NCI-H526 treated with DMSO at 0.1 percent for 48 hours (cell line): Measurements from ENCODE around the gene SYK.
A peak's percentile ranks its signal among the peaks of the same experiment; 100 is the strongest.
"Not testable (repeated sequence)": the region's sequence is repeated elsewhere in the genome, so short reads cannot be mapped to it uniquely, and the experiment has no call there.

Experiments used
- DNase-seq: peaks from one replicate; lab custom pipeline; 2025; lab: John Stamatoyannopoulos, UW

Gene SYK

GRCh38 chr9:90795871-90796317 is 5.7 kb upstream of the SYK start:
- DNase-seq, result no peak

GRCh38 chr9:90799271-90799852 is 2.3 kb upstream of the SYK start:
- no peak for DNase-seq

- peak; percentile 32 for DNase-seq
Observed at GRCh38 chr9:90801973-90802322, 329 bp downstream of the SYK start.

- DNase-seq, result no peak
Observed at GRCh38 chr9:90802386-90802985, 867 bp downstream of the SYK start.

GRCh38 chr9:90803860-90804593 is 2.4 kb downstream of the SYK start:
- no peak for DNase-seq

GRCh38 chr9:90805006-90805996 is 3.7 kb downstream of the SYK start:
- no peak for DNase-seq

- DNase-seq, result no peak
Observed at GRCh38 chr9:90807006-90807405, 5.4 kb downstream of the SYK start.

GRCh38 chr9:90808398-90808797 is 6.8 kb downstream of the SYK start:
- DNase-seq, result no peak

- DNase-seq, result no peak
Observed at GRCh38 chr9:90808890-90809685, 7.5 kb downstream of the SYK start.

- DNase-seq, result no peak
Observed at GRCh38 chr9:90810691-90811090, 9.1 kb downstream of the SYK start.

- DNase-seq, result no peak
Observed at GRCh38 chr9:90813046-90813445, 11.4 kb downstream of the SYK start.

GRCh38 chr9:90813523-90813922 is 11.9 kb downstream of the SYK start:
- peak; percentile 47 for DNase-seq

- no peak for DNase-seq
Observed at GRCh38 chr9:90814355-90814754, 12.7 kb downstream of the SYK start.

GRCh38 chr9:90815183-90815943 is 13.7 kb downstream of the SYK start:
- DNase-seq, result no peak

GRCh38 chr9:90815944-90816357 is 14.3 kb downstream of the SYK start:
- no peak for DNase-seq

GRCh38 chr9:90816690-90817089 is 15.1 kb downstream of the SYK start:
- DNase-seq, result no peak

GRCh38 chr9:90818279-90818678 is 16.7 kb downstream of the SYK start:
- DNase-seq, result no peak

GRCh38 chr9:90820406-90820805 is 18.8 kb downstream of the SYK start:
- not testable (repeated sequence) for DNase-seq

GRCh38 chr9:90821236-90821635 is 19.6 kb downstream of the SYK start:
- DNase-seq, result not testable (repeated sequence)

- no peak for DNase-seq
Observed at GRCh38 chr9:90821697-90822096, 20.1 kb downstream of the SYK start.

GRCh38 chr9:90822866-90823265 is 21.2 kb downstream of the SYK start:
- DNase-seq, result no peak
